SK-N-SH treated with all-trans-retinoic acid at 6 μM for 48 hours (cell line): ENCODE measurements around the gene CCR3.

Experiments used
- ATAC-seq: fragments of 200-7000 bp; cut with Tn5 transposase; 3 replicates; pipeline ENCODE4 v1.9.1; 2020; ENCODE audit warnings: mild to moderate bottlenecking, moderate library complexity
- ARNTL ChIP-seq: fragments of 450-650 bp; formaldehyde crosslinking; IDR thresholded peaks from 2 replicates; pipeline ENCODE4 v1.5.0; 2020; ENCODE audit warnings: low read depth, mild to moderate bottlenecking, moderate library complexity, borderline replicate concordance
- BACH2 ChIP-seq: fragments of 250-450 bp; sonication (Bioruptor Pico); IDR thresholded peaks from 2 replicates; pipeline ENCODE4 v1.9.0; 2021; ENCODE audit warnings: mild to moderate bottlenecking, borderline replicate concordance
- CREB5 ChIP-seq: fragments of 250-450 bp; sonication (Bioruptor Pico); IDR thresholded peaks from 2 replicates; pipeline ENCODE4 v1.5.1; 2020; ENCODE audit warnings: low read depth, mild to moderate bottlenecking, moderate library complexity
- CSDC2 ChIP-seq: fragments of 250-450 bp; sonication (Bioruptor Pico); IDR thresholded peaks from 2 replicates; pipeline ENCODE4 v1.5.0; 2020; ENCODE audit warnings: mild to moderate bottlenecking, moderate library complexity
- GLIS3 ChIP-seq: fragments of 250-450 bp; sonication (Bioruptor Pico); IDR thresholded peaks from 2 replicates; pipeline ENCODE4 v1.5.0; 2020; ENCODE audit warnings: mild to moderate bottlenecking, moderate library complexity
- ISL1 ChIP-seq: fragments of 250-450 bp; sonication (Bioruptor Pico); IDR thresholded peaks from 2 replicates; pipeline ENCODE4 v2.1.2; 2022; ENCODE audit warnings: mild to moderate bottlenecking, moderate library complexity
- OSR1 ChIP-seq: fragments of 250-450 bp; sonication (Bioruptor Pico); IDR thresholded peaks from 2 replicates; pipeline ENCODE4 v1.8.0; 2022; ENCODE audit warnings: moderate library complexity, mild to moderate bottlenecking, inconsistent platforms
- POU6F1 ChIP-seq: fragments of 250-450 bp; sonication (Bioruptor Pico); IDR thresholded peaks from 2 replicates; pipeline ENCODE4 v1.8.0; 2021; ENCODE audit warnings: low read depth, mild to moderate bottlenecking, moderate library complexity, borderline replicate concordance
- PPARA ChIP-seq: fragments of 250-450 bp; sonication (Bioruptor Pico); IDR thresholded peaks from 2 replicates; pipeline ENCODE4 v1.5.0; 2020; ENCODE audit warnings: mild to moderate bottlenecking, borderline replicate concordance
- RARB ChIP-seq: fragments of 250-450 bp; sonication (Bioruptor Pico); IDR thresholded peaks from 2 replicates; pipeline ENCODE4 v1.8.0; 2021; ENCODE audit warnings: mild to moderate bottlenecking, moderate library complexity
- SNAI2 ChIP-seq: fragments of 250-450 bp; sonication (Bioruptor Pico); IDR thresholded peaks from 2 replicates; pipeline ENCODE4 v1.5.0; 2020; ENCODE audit warnings: mild to moderate bottlenecking, moderate library complexity
- TCF4 ChIP-seq: fragments of 250-450 bp; sonication (Bioruptor Pico); IDR thresholded peaks from 2 replicates; pipeline ENCODE4 v1.8.0; 2021; ENCODE audit warnings: mild to moderate bottlenecking, moderate library complexity, borderline replicate concordance
- TOX ChIP-seq: fragments of 250-450 bp; sonication (Bioruptor Pico); IDR thresholded peaks from 2 replicates; pipeline ENCODE4 v1.8.0; 2021; ENCODE audit warnings: mild to moderate bottlenecking, moderate library complexity, borderline replicate concordance
- ZC3H10 ChIP-seq: fragments of 250-450 bp; sonication (Bioruptor Pico); IDR thresholded peaks from 2 replicates; pipeline ENCODE4 v1.5.1; 2021; ENCODE audit warnings: mild to moderate bottlenecking, moderate library complexity
- ZFP3 ChIP-seq: fragments of 250-450 bp; sonication (Bioruptor Pico); IDR thresholded peaks from 2 replicates; pipeline ENCODE4 v1.5.0; 2020; ENCODE audit warnings: mild to moderate bottlenecking, moderate library complexity
- ZFP30 ChIP-seq: fragments of 450-650 bp; formaldehyde crosslinking; IDR thresholded peaks from 2 replicates; pipeline ENCODE4 v1.5.0; 2022; ENCODE audit warnings: mild to moderate bottlenecking, moderate library complexity
- ZNF565 ChIP-seq: fragments of 450-650 bp; formaldehyde crosslinking; conservative IDR thresholded peaks from 2 replicates; pipeline ENCODE4 v1.5.0; 2020; ENCODE audit warnings: low read depth, mild to moderate bottlenecking, moderate library complexity
- ZNF70 ChIP-seq: fragments of 450-650 bp; formaldehyde crosslinking; IDR thresholded peaks from 2 replicates; pipeline ENCODE4 v1.5.0; 2020; ENCODE audit warnings: mild to moderate bottlenecking, moderate library complexity
- ZNF8 ChIP-seq: fragments of 450-650 bp; formaldehyde crosslinking; IDR thresholded peaks from 2 replicates; pipeline ENCODE4 v1.5.0; 2020; ENCODE audit warnings: mild to moderate bottlenecking, moderate library complexity
- TF ChIP-seq, protein P1 (sequence below): fragments of 250-450 bp; sonication (Bioruptor Pico); IDR thresholded peaks from 2 replicates; pipeline ENCODE4 v1.8.0; 2020; ENCODE audit warnings: mild to moderate bottlenecking, moderate library complexity, borderline replicate concordance
- TF ChIP-seq, protein P2 (sequence below): fragments of 250-450 bp; sonication (Bioruptor Pico); IDR thresholded peaks from 2 replicates; pipeline ENCODE4 v1.5.0; 2020; ENCODE audit warnings: mild to moderate bottlenecking, moderate library complexity

Gene CCR3

DNA sequence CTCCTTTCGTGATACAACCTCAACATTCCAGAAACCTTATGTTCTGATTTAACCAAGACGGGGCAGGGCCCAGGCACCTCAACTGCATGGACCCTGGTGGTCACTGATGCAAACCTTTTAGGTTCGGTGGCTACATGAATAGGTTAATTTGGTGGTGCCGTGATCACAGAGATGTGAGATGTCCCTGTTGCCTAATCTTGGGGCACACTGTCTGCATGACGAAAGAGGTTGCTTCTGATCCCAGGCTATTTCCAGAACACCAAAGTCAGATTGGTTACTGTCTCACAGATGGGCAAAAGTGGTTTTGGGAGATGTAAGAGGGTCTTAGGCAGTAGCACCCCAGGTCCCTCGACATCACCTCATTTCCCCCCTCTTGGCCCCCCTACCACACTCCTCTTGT lies 30.2 kb upstream of the CCR3 start (continued):
- no peak for TF ChIP-seq CREB5 (CRISPR knock-in tag)

DNA sequence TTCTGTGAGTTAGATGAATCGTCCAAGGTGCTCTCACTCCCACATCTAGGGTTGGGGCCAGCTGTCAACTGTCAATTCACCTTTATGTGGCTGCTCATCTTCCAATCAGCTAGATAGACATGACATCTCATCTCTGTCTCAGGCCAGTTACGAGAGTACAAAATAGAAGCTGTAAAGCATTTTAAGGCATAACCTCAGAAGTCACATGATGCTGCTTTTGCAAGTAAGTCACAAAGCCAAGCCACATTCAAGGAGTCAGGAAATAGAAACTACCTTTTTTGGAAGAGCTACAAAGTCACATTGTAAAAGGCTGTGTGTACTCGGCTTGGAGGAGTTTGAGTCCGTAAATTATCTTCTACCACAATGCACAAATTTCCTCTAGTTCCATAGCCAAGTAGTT lies 29.1 kb upstream of the CCR3 start:
- no peak for TF ChIP-seq ZFP30 (CRISPR knock-in tag)
- no peak for TF ChIP-seq ZFP3
- no peak for TF ChIP-seq ZC3H10 (CRISPR knock-in tag)
- no peak for TF ChIP-seq SNAI2 (CRISPR knock-in tag)
- TF ChIP-seq GLIS3 (CRISPR knock-in tag) = no peak
- TF ChIP-seq ZNF8 = no peak
- no peak for TF ChIP-seq ISL1 (CRISPR knock-in tag)
- no peak for TF ChIP-seq BACH2
- TF ChIP-seq OSR1 (CRISPR knock-in tag) = no peak
- no peak for ATAC-seq

- TF ChIP-seq POU6F1 (no peak), ZFP30 (CRISPR knock-in tag) (no peak), OSR1 (CRISPR knock-in tag) (no peak), PPARA (CRISPR knock-in tag) (no peak), CREB5 (CRISPR knock-in tag) (no peak), BACH2 (no peak), ZFP3 (no peak), ZNF70 (CRISPR knock-in tag) (no peak), ARNTL (CRISPR knock-in tag) (no peak), ZNF565 (no peak), ISL1 (CRISPR knock-in tag) (no peak), ZC3H10 (CRISPR knock-in tag) (no peak), TOX (CRISPR knock-in tag) (no peak), CSDC2 (no peak)
- TF ChIP-seq, protein P1, sequence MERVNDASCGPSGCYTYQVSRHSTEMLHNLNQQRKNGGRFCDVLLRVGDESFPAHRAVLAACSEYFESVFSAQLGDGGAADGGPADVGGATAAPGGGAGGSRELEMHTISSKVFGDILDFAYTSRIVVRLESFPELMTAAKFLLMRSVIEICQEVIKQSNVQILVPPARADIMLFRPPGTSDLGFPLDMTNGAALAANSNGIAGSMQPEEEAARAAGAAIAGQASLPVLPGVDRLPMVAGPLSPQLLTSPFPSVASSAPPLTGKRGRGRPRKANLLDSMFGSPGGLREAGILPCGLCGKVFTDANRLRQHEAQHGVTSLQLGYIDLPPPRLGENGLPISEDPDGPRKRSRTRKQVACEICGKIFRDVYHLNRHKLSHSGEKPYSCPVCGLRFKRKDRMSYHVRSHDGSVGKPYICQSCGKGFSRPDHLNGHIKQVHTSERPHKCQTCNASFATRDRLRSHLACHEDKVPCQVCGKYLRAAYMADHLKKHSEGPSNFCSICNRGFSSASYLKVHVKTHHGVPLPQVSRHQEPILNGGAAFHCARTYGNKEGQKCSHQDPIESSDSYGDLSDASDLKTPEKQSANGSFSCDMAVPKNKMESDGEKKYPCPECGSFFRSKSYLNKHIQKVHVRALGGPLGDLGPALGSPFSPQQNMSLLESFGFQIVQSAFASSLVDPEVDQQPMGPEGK (CRISPR knock-in tag) = no peak
- TF ChIP-seq, all 23 proteins: peak for 0
- ATAC-seq = no peak
Measured at GRCh38 chr3:46214751-46215352, 27.4 kb upstream of the CCR3 start.

DNA sequence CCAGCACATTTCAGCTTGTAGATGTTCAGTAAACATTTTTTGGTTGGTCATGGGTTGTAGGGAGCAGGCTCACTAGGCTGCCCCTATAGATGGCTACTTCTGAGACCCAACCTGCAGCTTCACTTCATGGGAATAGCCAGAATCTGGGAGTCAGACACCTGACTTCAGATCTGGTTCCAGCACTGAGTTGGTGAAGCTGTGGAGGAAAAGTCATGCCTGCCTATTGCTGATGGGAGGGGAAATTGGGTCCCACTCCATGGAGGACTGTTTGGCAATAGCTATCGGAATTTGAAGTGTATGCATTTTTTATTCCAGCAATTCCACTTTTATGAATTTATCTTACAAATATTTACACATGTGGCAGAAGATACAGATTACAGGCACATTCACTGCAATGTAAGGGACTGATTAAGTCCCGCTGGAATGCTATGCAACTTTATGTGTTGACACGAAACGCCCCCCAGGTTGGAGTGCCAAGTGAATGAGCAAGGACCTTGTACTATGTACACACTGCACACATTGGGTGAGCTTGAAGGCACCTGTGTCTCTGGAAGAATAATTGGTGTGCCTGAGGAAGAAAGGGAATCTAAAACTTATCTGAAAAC lies 26.3 kb upstream of the CCR3 start:
- no peak for ATAC-seq
- no peak for TF ChIP-seq ZFP30 (CRISPR knock-in tag)
- no peak for TF ChIP-seq CSDC2
- no peak for TF ChIP-seq ARNTL (CRISPR knock-in tag)
- TF ChIP-seq, protein P2, sequence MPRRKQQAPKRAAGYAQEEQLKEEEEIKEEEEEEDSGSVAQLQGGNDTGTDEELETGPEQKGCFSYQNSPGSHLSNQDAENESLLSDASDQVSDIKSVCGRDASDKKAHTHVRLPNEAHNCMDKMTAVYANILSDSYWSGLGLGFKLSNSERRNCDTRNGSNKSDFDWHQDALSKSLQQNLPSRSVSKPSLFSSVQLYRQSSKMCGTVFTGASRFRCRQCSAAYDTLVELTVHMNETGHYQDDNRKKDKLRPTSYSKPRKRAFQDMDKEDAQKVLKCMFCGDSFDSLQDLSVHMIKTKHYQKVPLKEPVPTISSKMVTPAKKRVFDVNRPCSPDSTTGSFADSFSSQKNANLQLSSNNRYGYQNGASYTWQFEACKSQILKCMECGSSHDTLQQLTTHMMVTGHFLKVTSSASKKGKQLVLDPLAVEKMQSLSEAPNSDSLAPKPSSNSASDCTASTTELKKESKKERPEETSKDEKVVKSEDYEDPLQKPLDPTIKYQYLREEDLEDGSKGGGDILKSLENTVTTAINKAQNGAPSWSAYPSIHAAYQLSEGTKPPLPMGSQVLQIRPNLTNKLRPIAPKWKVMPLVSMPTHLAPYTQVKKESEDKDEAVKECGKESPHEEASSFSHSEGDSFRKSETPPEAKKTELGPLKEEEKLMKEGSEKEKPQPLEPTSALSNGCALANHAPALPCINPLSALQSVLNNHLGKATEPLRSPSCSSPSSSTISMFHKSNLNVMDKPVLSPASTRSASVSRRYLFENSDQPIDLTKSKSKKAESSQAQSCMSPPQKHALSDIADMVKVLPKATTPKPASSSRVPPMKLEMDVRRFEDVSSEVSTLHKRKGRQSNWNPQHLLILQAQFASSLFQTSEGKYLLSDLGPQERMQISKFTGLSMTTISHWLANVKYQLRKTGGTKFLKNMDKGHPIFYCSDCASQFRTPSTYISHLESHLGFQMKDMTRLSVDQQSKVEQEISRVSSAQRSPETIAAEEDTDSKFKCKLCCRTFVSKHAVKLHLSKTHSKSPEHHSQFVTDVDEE (CRISPR knock-in tag) = no peak
- TF ChIP-seq TCF4 (CRISPR knock-in tag) = no peak
- no peak for TF ChIP-seq ISL1 (CRISPR knock-in tag)
- TF ChIP-seq OSR1 (CRISPR knock-in tag) = no peak
- TF ChIP-seq RARB (CRISPR knock-in tag) = no peak
- no peak for TF ChIP-seq ZC3H10 (CRISPR knock-in tag)
- TF ChIP-seq, all 23 proteins: peak for 0
